ENCODE measurements around the gene ITPR2. TPM values are rescaled to one million over a fixed set of nuclear protein-coding genes. Genes with fewer than 3 reads are reported as not detected.

Gene ITPR2
- total RNA-seq, 2 donors from 2014 or later = 14.8 to 74.4 TPM

- Mint-ChIP-seq H3K4me3 (no peak overlapping the region), H3K27me3 (ENCODE audit: insufficient read depth) (peaks cover 7% of the 10 kb centered on the region), H3K27ac (no peak overlapping the region), H3K4me1 (peaks cover 2% of the 10 kb centered on the region), H3K9me3 (peaks cover 2% of the 10 kb centered on the region), H3K36me3 (ENCODE audit: low read depth) (peaks cover 13% of the 10 kb centered on the region)
- no peak overlapping the region for H3K27ac ChIP-seq (ENCODE audit: low read depth, low read length)
- H3K9me3 ChIP-seq (ENCODE audit: control insufficient read depth, low read length) = no peaks in the 10 kb centered on the region
- no peak for DNase-seq
- H3K27me3 ChIP-seq (ENCODE audit: control insufficient read depth, insufficient read depth, low read length, poor library complexity, severe bottlenecking) = peaks cover 15% of the 10 kb centered on the region
- no peaks in the 10 kb centered on the region for H3K36me3 ChIP-seq (ENCODE audit: control insufficient read depth, insufficient read depth, low read length)
- no peak overlapping the region for H3K4me3 ChIP-seq (ENCODE audit: low read length)
- no peak overlapping the region for H3K9ac ChIP-seq (ENCODE audit: extremely low read depth, low read length, poor library complexity, severe bottlenecking)
- TF ChIP-seq, protein P1, sequence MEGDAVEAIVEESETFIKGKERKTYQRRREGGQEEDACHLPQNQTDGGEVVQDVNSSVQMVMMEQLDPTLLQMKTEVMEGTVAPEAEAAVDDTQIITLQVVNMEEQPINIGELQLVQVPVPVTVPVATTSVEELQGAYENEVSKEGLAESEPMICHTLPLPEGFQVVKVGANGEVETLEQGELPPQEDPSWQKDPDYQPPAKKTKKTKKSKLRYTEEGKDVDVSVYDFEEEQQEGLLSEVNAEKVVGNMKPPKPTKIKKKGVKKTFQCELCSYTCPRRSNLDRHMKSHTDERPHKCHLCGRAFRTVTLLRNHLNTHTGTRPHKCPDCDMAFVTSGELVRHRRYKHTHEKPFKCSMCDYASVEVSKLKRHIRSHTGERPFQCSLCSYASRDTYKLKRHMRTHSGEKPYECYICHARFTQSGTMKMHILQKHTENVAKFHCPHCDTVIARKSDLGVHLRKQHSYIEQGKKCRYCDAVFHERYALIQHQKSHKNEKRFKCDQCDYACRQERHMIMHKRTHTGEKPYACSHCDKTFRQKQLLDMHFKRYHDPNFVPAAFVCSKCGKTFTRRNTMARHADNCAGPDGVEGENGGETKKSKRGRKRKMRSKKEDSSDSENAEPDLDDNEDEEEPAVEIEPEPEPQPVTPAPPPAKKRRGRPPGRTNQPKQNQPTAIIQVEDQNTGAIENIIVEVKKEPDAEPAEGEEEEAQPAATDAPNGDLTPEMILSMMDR (conservative IDR thresholded peaks at IDR 0.05) = no peak
- no peaks in the 10 kb centered on the region for H3K4me1 ChIP-seq (ENCODE audit: control insufficient read depth, insufficient read depth, low read length)
- WGBS, 2 experiments (ENCODE audit: insufficient coverage in 1 of 2, insufficient read length in 1 of 2) = 86 to 94% methylated on average over 2 to 3 of the region's 3 CpGs
These were observed 281.6 kb downstream of the ITPR2 start for GRCh38 chr12:26551385-26551784.

- no peak overlapping the region for H3K9ac ChIP-seq (ENCODE audit: extremely low read depth, low read length, poor library complexity, severe bottlenecking)
- 91 to 100% methylated on average over 1 to 2 of the region's 2 CpGs for WGBS, 2 experiments (ENCODE audit: insufficient coverage in 1 of 2, insufficient read length in 1 of 2)
- H3K27ac ChIP-seq (ENCODE audit: low read depth, low read length) = no peak overlapping the region
- H3K9me3 ChIP-seq (ENCODE audit: control insufficient read depth, low read length) = peaks cover 7% of the 10 kb centered on the region
- Mint-ChIP-seq H3K27ac (no peak overlapping the region), H3K36me3 (ENCODE audit: low read depth) (peaks cover 24% of the 10 kb centered on the region), H3K4me3 (no peak overlapping the region), H3K4me1 (peaks cover 2% of the 10 kb centered on the region), H3K27me3 (ENCODE audit: insufficient read depth) (peaks cover 7% of the 10 kb centered on the region), H3K9me3 (peaks cover 15% of the 10 kb centered on the region)
- no peak overlapping the region for H3K4me3 ChIP-seq (ENCODE audit: low read length)
- H3K4me1 ChIP-seq (ENCODE audit: control insufficient read depth, insufficient read depth, low read length) = no peaks in the 10 kb centered on the region
- TF ChIP-seq, protein P1 (conservative IDR thresholded peaks at IDR 0.05) = no peak
- H3K36me3 ChIP-seq (ENCODE audit: control insufficient read depth, insufficient read depth, low read length) = no peaks in the 10 kb centered on the region
- peaks cover 15% of the 10 kb centered on the region for H3K27me3 ChIP-seq (ENCODE audit: control insufficient read depth, insufficient read depth, low read length, poor library complexity, severe bottlenecking)
- no peak for DNase-seq
These were observed 284.8 kb downstream of the ITPR2 start for GRCh38 chr12:26548227-26548626.

DNA sequence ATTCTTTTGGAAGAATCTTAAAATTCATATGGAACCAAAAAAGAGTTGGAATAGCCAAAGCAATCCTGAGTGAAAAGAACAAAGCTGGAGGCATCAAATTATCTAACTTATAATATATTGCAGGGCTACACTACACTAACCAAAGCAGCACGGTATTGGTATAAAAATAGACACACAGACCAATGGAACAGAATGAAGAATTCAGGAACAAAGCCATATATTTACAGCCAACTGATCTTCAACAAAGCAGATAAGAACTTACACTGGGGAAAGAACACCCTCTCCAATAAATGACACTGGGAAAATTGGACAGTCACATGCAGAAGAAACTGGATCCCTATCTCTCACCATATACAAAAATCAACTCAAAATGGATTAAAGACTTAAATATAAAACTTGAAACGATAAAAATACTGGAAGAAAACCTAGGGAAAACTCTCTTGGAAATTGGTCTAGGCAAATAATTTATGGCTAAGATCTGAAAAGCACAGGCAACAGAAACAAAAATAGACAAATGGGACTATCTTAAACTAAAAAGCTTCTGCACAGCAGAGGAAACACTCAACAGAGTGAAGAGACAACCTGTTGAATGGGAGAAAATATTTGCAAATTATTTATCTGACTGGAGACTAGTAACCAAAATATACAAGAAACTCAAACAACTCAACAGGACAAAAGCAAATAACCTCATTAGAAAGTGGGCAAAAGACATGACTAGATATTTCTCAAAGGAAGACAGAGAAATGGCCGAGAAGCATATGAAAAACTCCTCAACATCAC is 286.3 kb downstream of the ITPR2 start:
- TF ChIP-seq, protein P1 (conservative IDR thresholded peaks at IDR 0.05) = no peak
- Histone ChIP-seq H3K27ac (ENCODE audit: low read depth, low read length) (no peak overlapping the region), H3K4me1 (ENCODE audit: control insufficient read depth, insufficient read depth, low read length) (no peaks in the 10 kb centered on the region), H3K27me3 (ENCODE audit: control insufficient read depth, insufficient read depth, low read length, poor library complexity, severe bottlenecking) (peaks cover 7% of the 10 kb centered on the region), H3K9ac (ENCODE audit: extremely low read depth, low read length, poor library complexity, severe bottlenecking) (no peak overlapping the region), H3K36me3 (ENCODE audit: control insufficient read depth, insufficient read depth, low read length) (no peaks in the 10 kb centered on the region), H3K9me3 (ENCODE audit: control insufficient read depth, low read length) (peaks cover 7% of the 10 kb centered on the region), H3K4me3 (ENCODE audit: low read length) (no peak overlapping the region)
- Mint-ChIP-seq H3K27ac (no peak overlapping the region), H3K4me1 (peaks cover 2% of the 10 kb centered on the region), H3K27me3 (ENCODE audit: insufficient read depth) (peaks cover 4% of the 10 kb centered on the region), H3K36me3 (ENCODE audit: low read depth) (peaks cover 24% of the 10 kb centered on the region), H3K4me3 (no peak overlapping the region), H3K9me3 (peaks cover 15% of the 10 kb centered on the region)
- no peak for DNase-seq
- WGBS, 2 experiments (ENCODE audit: insufficient coverage in 1 of 2, insufficient read length in 1 of 2) = 96 to 100% methylated on average over 1 to 3 of the region's 3 CpGs

Measured in endodermal cell (in vitro differentiated cells).